CD4-positive, alpha-beta T cell treated with Interleukin-2 at 100 ng/mL for 4 hours (primary cell): Measurements from ENCODE around the gene GGTLC3.
"Not testable (repeated sequence)": the region's sequence is repeated elsewhere in the genome, so short reads cannot be mapped to it uniquely, and the experiment has no call there.

Source experiments
- DNase-seq: peaks from one replicate; pipeline ENCODE4 v3.0.0-alpha.2; 2020; ENCODE audit warnings: low spot score

Gene GGTLC3

DNA sequence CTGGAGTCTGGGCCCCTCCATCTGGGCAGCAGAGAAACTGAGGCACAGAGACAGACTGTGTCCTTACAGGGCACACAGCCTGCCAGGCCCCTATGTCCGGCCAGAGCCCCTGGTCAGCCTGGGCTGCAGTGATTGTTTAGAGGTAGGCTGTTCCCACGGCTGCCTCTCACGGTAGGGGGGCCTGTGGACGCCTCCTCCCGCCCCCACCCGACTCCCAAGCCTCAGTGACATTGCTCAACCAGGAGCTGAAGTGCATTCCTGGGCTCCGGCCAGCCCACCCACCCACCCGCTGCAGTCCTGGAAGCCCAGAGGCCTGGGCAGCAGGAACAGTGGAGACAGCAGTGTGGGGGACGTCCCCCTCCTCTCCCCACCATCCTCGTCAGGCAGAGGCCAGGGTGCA lies 4.5 kb downstream of the GGTLC3 start:
- DNase-seq = not testable (repeated sequence)

DNA sequence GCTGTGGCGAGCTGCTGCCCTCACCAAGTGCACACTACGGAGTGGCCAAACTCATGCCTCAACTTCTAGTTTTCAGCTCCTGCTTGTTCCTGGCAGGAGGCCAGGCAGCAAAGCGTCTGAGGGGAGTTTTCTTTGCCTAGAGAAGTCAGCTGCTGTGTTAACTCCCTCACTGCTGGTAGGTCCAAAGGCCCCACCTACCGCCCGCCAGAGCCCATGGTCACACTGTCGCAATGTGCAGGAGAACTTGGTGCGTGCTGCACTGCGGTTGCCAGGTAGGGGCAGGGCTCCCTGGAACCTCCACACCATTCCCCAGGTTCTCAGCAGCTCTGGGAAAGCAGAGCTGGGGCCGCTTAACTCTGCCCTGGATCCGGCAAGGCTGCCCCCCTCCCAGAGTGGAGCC lies 5.6 kb downstream of the GGTLC3 start:
- DNase-seq = not testable (repeated sequence)

DNA sequence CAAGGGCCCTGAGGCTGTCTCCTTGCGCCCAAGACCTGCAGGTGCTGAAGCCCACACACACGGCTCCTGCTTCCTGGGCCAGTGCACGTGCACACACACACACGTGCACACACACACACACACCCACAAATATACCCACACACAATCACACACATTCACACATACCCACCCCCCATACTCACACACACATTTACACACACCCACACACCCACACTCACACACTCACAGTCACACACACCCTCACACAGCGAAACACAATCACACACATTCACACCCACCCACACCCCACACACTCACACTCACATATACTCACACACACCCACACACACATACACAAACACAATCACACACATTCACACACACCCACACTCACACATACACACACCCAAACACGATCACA lies 6.6 kb downstream of the GGTLC3 start:
- not testable (repeated sequence) for DNase-seq

DNA sequence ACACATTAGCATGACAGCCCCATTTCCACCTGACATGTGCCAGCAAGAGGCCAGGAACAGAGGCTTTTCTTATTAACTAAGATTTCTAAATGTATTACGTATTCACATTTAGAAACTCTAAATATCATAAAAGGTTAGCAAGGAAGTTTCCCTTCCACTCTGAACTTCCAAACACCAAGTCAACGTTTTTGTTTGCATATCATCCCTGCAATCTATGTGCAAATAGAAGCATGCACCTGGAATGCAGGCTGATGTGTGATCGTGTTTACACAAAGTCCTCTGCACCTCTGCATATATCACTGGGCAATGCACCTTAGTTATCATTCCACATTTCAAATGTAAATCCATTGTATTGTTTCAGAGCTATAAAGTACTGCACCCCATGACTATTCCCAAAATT lies 21.7 kb downstream of the GGTLC3 start:
- not testable (repeated sequence) for DNase-seq
